Lower leg skin (tissue), 4 donors: Measurements from ENCODE around the gene RASL10A. TPM values are rescaled to one million over a fixed set of nuclear protein-coding genes. Genes with fewer than 3 reads are reported as not detected.

Source experiments
- DNase-seq, 2 donors: peaks; one replicate each; pipeline ENCODE4 v3.0.0-alpha.2; 2019; ENCODE audit warnings: low spot score in 2 of 2
- H3K4me3 ChIP-seq: fragments of 200-600 bp; sonication (generic); 2 replicates; pipeline ENCODE4 v1.5.1; 2017; ENCODE audit warnings: mild to moderate bottlenecking, low read depth; ENCODE audit not compliant: poor library complexity, severe bottlenecking
- CTCF ChIP-seq, 3 donors: fragments of 450-650 bp; IDR thresholded peaks; one replicate each; pipeline ENCODE4 v1.5.1; 2016; ENCODE audit warnings: antibody characterized with exemption in 3 of 3, mild to moderate bottlenecking in 3 of 3, moderate library complexity in 2 of 3
- POLR2A ChIP-seq, 2 donors: fragments of 450-650 bp; IDR thresholded peaks; one replicate each; pipeline ENCODE4 v1.6.1; 2016 to 2017; ENCODE audit warnings: antibody characterized with exemption in 2 of 2, mild to moderate bottlenecking in 1 of 2, moderate library complexity in 1 of 2
- WGBS, 2 donors: methylation state at CpG; one replicate each; pipeline ENCODE4 v1.1.5; 2018; 5-methylcytosine and 5-hydroxymethylcytosine counted together
- intact Hi-C: fragments of 100-400 bp; cut with DNase I; formaldehyde crosslinking; loops from one replicate; pipeline ENCODE4 v1.15.0; 2023; ENCODE audit warnings: low total_unique reads
- total RNA-seq, 4 donors: library from RNA; depleted of rRNA; stranded (reverse); fragments of >200 nt; gene quantifications; one replicate each; pipeline ENCODE4 v1.1.0, GENCODE V29; 2016

The RASL10A gene
- total RNA-seq, 4 donors from 2014 or later = 0.17 to 2.9 (median 0.80) TPM

GRCh38 chr22:29308791-29309262, 6.7 kb downstream of the RASL10A start:
- intact Hi-C loops = no loop called here
- DNase-seq = no peak
- no peak for TF ChIP-seq POLR2A (IDR thresholded peaks at IDR 0.05)
- no peak for TF ChIP-seq CTCF (IDR thresholded peaks at IDR 0.05)
- 29 to 34% methylated on average over 13 of the region's 13 CpGs for WGBS, 2 donors
- H3K4me3 ChIP-seq = no peak overlapping the region

- intact Hi-C loops = no loop called here
- no peak for TF ChIP-seq CTCF (IDR thresholded peaks at IDR 0.05)
- no peak for TF ChIP-seq POLR2A (IDR thresholded peaks at IDR 0.05)
- no peak overlapping the region for H3K4me3 ChIP-seq
- WGBS, 2 donors = 32 to 34% methylated on average over 12 to 28 of the region's 50 CpGs
- no peak for DNase-seq
Observed at GRCh38 chr22:29308148-29308790, 7.2 kb downstream of the RASL10A start.

- H3K4me3 ChIP-seq = peak overlapping the region; percentile 73
Observed at GRCh38 chr22:29307596-29308147, 7.8 kb downstream of the RASL10A start.

GRCh38 chr22:29306835-29307595, 8.5 kb downstream of the RASL10A start:
- no peak for TF ChIP-seq CTCF (IDR thresholded peaks at IDR 0.05)
- no peak for TF ChIP-seq POLR2A (IDR thresholded peaks at IDR 0.05)
- WGBS, 2 donors = 0 to 29% methylated on average over 8 to 11 of the region's 83 CpGs
- DNase-seq = peak; percentile 66 to 96
- intact Hi-C loops = no loop called here
- H3K4me3 ChIP-seq = peak overlapping the region; percentile 73

More at GRCh38 chr22:29307596-29308147, 7.8 kb downstream of the RASL10A start:
- intact Hi-C loops = no loop called here
- TF ChIP-seq CTCF (IDR thresholded peaks at IDR 0.05) (no peak), POLR2A (IDR thresholded peaks at IDR 0.05) (no peak)
- WGBS, 2 donors = 25 to 42% methylated on average over 19 to 20 of the region's 20 CpGs
- no peak for DNase-seq

GRCh38 chr22:29306175-29306834, 9.2 kb downstream of the RASL10A start, which contains the start of gene GAS2L1:
TSS of gene GAS2L1 (plus strand) at chr22:29306650. CDS start at chr22:29308106, 1,456 bp downstream.
- peak; percentile 83 to 97 for DNase-seq
- H3K4me3 ChIP-seq = peak within 1 kb of the TSS; percentile 73
- intact Hi-C loops = no loop called here
- WGBS, 2 donors = 0 to 1% methylated on average over 17 to 37 of the region's 40 CpGs
- TF ChIP-seq POLR2A (IDR thresholded peaks at IDR 0.05) (no peak), CTCF (IDR thresholded peaks at IDR 0.05) (no peak)
